Neural cell (in vitro differentiated cells): Measurements from ENCODE around the gene APOC3. TPM values are rescaled to one million over a fixed set of nuclear protein-coding genes. Genes with fewer than 3 reads are reported as not detected.

Experiments used
- H2AFZ ChIP-seq: fragments of 200-600, 300-800 bp; sonication (generic), shearing (Covaris generic); 2 replicates; pipeline ENCODE4 v1.6.0; 2014; ENCODE audit warnings: low read depth, mild to moderate bottlenecking, antibody characterized with exemption, low read length, moderate library complexity
- H3F3A ChIP-seq: fragments of 200-600 bp; shearing (Covaris generic); 2 replicates; pipeline ENCODE4 v1.6.1; 2016; ENCODE audit warnings: mild to moderate bottlenecking, moderate library complexity, mixed read lengths, antibody characterized with exemption, low read length; ENCODE audit not compliant: insufficient read depth, poor library complexity, severe bottlenecking
- H3K27ac ChIP-seq: fragments of 200-600, 300-800 bp; sonication (generic), shearing (Covaris generic); 2 replicates; pipeline ENCODE4 v1.5.1; 2014; ENCODE audit warnings: mild to moderate bottlenecking, low read length, moderate library complexity
- H3K27me3 ChIP-seq: fragments of 300-800, 200-600 bp; sonication (generic), shearing (Covaris generic); 2 replicates; pipeline ENCODE4 v1.6.0; 2014; ENCODE audit warnings: mild to moderate bottlenecking, low read depth, low read length, moderate library complexity; ENCODE audit not compliant: insufficient read depth
- H3K36me3 ChIP-seq: fragments of 300-800, 200-600 bp; sonication (generic), shearing (Covaris generic); 2 replicates; pipeline ENCODE4 v1.5.1; 2014; ENCODE audit warnings: mild to moderate bottlenecking, antibody characterized with exemption, low read length, moderate library complexity; ENCODE audit not compliant: insufficient read depth
- H3K4me2 ChIP-seq: fragments of 300-800, 200-600 bp; sonication (generic), shearing (Covaris generic); 2 replicates; pipeline ENCODE4 v1.6.0; 2014; ENCODE audit warnings: mild to moderate bottlenecking, low read length
- H3K4me3 ChIP-seq: fragments of 300-800, 200-600 bp; sonication (generic), shearing (Covaris generic); 2 replicates; pipeline ENCODE4 v1.5.1; 2014; ENCODE audit warnings: mild to moderate bottlenecking, low read length, moderate library complexity
- H3K79me2 ChIP-seq: fragments of 200-600 bp; shearing (Covaris generic); replicated peaks from 2 replicates; pipeline ENCODE4 v1.6.0; 2014; ENCODE audit warnings: mild to moderate bottlenecking, low read length, moderate library complexity; ENCODE audit not compliant: insufficient read depth
- H3K9ac ChIP-seq: fragments of 300-800, 200-600 bp; sonication (generic), shearing (Covaris generic); 2 replicates; pipeline ENCODE4 v1.6.1; 2016; ENCODE audit warnings: mild to moderate bottlenecking, low read length, mixed read lengths
- H3K9me2 ChIP-seq: fragments of 200-600 bp; shearing (Covaris generic); 2 replicates; pipeline ENCODE4 v1.6.1; 2016; ENCODE audit warnings: mild to moderate bottlenecking, low read length, mixed read lengths; ENCODE audit not compliant: insufficient read depth
- H3K9me3 ChIP-seq: fragments of 200-600, 300-800 bp; sonication (generic), shearing (Covaris generic); 2 replicates; pipeline ENCODE4 v1.6.1; 2016; ENCODE audit warnings: mild to moderate bottlenecking, mixed run types, low read length, moderate library complexity, mixed read lengths
- H4K20me1 ChIP-seq: fragments of 200-600 bp; shearing (Covaris generic); 2 replicates; pipeline ENCODE4 v1.6.1; 2016; ENCODE audit warnings: mild to moderate bottlenecking, mixed run types; ENCODE audit not compliant: insufficient read depth
- CTCF ChIP-seq: fragments of 450-650 bp; IDR thresholded peaks from 2 replicates; pipeline ENCODE4 v1.5.1; 2014; ENCODE audit warnings: antibody characterized with exemption, mild to moderate bottlenecking, moderate library complexity; ENCODE audit not compliant: poor library complexity, severe bottlenecking
- EP300 ChIP-seq: fragments of 450-650 bp; conservative IDR thresholded peaks from 2 replicates; pipeline ENCODE4 v1.6.1; 2014; ENCODE audit warnings: antibody characterized with exemption, mild to moderate bottlenecking, moderate library complexity; ENCODE audit not compliant: poor library complexity, severe bottlenecking
- EZH2 ChIP-seq: fragments of 200-600, 300-800 bp; shearing (Covaris generic), sonication (generic); IDR thresholded peaks from 2 replicates; pipeline ENCODE4 v1.6.1; 2014; ENCODE audit warnings: antibody characterized with exemption, low read length, borderline replicate concordance, mild to moderate bottlenecking; ENCODE audit not compliant: insufficient read depth, poor library complexity, severe bottlenecking
- MXI1 ChIP-seq: fragments of 450-650 bp; conservative IDR thresholded peaks from 2 replicates; pipeline ENCODE4 v1.6.1; 2014; ENCODE audit warnings: antibody characterized with exemption, mild to moderate bottlenecking; ENCODE audit not compliant: poor library complexity, severe bottlenecking
- POLR2AphosphoS5 ChIP-seq: IDR thresholded peaks from 2 replicates; pipeline ENCODE4 v1.6.1; 2012
- RAD21 ChIP-seq: fragments of 450-650 bp; conservative IDR thresholded peaks from 2 replicates; pipeline ENCODE4 v1.6.1; 2014; ENCODE audit warnings: antibody characterized with exemption, mild to moderate bottlenecking, moderate library complexity
- SMC3 ChIP-seq: fragments of 450-650 bp; conservative IDR thresholded peaks from 2 replicates; pipeline ENCODE4 v1.6.1; 2014; ENCODE audit warnings: antibody characterized with exemption, mild to moderate bottlenecking, moderate library complexity; ENCODE audit not compliant: poor library complexity
- TAF1 ChIP-seq: IDR thresholded peaks from 2 replicates; pipeline ENCODE4 v1.6.1; 2012; ENCODE audit warnings: low read depth
- polyA plus RNA-seq: library from polyadenylated mRNA; depleted of rRNA; stranded (reverse); fragments of >200 nt; gene quantifications from 2 replicates; pipeline ENCODE4 v1.2.3, GENCODE V29; 2014
- TF ChIP-seq, protein P1 (sequence below): IDR thresholded peaks from 2 replicates; pipeline ENCODE4 v1.6.1; 2012; ENCODE audit warnings: borderline replicate concordance

Gene APOC3
- polyA plus RNA-seq, 1 donor from 2014 or later: not detected

DNA sequence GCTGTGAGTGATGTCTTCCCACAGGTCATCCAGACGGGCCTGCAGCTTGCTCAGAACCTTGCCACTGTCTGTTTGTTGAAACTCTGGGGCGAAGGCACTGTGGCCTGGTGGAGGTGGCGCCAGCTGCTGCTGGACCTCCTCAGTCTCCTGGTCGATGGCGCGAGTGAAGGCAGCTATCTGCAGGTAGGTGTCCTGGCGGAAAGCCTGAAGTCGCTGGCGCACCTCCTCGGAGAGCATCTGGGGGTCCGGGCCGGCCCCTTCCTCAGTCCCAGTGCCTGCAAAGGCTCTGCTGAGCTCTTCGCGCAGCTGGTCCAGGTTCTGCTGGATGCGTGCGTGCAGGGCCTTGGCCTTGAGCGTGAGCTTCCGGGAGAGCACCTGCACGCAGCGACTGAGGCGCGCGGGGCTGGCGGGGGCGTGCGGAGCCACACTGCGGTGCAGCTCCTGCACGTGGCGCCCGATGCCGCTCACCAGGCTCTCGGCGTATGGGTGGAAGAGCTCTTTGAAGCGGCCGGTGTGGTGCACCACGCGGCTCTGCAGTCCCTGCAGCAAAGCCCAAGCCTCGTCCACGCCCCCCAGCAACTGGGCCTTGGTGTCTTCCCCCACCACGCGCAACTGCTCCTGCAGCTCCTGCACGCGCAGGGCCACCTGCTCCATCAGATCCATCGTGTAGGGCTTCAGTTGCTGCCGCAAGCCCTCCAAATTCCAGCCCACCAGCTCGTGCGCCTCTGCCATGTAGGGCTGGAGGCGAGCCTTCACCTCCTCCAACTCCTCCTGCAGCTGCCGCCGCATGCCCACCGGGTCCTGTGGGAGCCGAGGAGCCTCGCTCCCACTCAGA lies 39.3 kb upstream of the APOC3 start:
- no peak overlapping the region for H3K9ac ChIP-seq
- H3K27me3 ChIP-seq: no peaks in the 10 kb centered on the region
- H3K4me2 ChIP-seq: no peak overlapping the region
- H3K79me2 ChIP-seq: peaks cover 12% of the 10 kb centered on the region
- no peak overlapping the region for H3K4me3 ChIP-seq
- no peaks in the 10 kb centered on the region for H4K20me1 ChIP-seq
- no peaks in the 10 kb centered on the region for H3K9me2 ChIP-seq
- no peak overlapping the region for H2AFZ ChIP-seq
- H3F3A ChIP-seq: no peaks in the 10 kb centered on the region
- no peaks in the 10 kb centered on the region for H3K36me3 ChIP-seq
- H3K27ac ChIP-seq: no peak overlapping the region
- TF ChIP-seq, protein P1, sequence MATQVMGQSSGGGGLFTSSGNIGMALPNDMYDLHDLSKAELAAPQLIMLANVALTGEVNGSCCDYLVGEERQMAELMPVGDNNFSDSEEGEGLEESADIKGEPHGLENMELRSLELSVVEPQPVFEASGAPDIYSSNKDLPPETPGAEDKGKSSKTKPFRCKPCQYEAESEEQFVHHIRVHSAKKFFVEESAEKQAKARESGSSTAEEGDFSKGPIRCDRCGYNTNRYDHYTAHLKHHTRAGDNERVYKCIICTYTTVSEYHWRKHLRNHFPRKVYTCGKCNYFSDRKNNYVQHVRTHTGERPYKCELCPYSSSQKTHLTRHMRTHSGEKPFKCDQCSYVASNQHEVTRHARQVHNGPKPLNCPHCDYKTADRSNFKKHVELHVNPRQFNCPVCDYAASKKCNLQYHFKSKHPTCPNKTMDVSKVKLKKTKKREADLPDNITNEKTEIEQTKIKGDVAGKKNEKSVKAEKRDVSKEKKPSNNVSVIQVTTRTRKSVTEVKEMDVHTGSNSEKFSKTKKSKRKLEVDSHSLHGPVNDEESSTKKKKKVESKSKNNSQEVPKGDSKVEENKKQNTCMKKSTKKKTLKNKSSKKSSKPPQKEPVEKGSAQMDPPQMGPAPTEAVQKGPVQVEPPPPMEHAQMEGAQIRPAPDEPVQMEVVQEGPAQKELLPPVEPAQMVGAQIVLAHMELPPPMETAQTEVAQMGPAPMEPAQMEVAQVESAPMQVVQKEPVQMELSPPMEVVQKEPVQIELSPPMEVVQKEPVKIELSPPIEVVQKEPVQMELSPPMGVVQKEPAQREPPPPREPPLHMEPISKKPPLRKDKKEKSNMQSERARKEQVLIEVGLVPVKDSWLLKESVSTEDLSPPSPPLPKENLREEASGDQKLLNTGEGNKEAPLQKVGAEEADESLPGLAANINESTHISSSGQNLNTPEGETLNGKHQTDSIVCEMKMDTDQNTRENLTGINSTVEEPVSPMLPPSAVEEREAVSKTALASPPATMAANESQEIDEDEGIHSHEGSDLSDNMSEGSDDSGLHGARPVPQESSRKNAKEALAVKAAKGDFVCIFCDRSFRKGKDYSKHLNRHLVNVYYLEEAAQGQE: no peak
- TF ChIP-seq SMC3 (no peak), MXI1 (no peak), CTCF (no peak), EZH2 (no peak), TAF1 (no peak), POLR2AphosphoS5 (no peak), RAD21 (no peak), EP300 (no peak)
- H3K9me3 ChIP-seq: no peaks in the 10 kb centered on the region

DNA sequence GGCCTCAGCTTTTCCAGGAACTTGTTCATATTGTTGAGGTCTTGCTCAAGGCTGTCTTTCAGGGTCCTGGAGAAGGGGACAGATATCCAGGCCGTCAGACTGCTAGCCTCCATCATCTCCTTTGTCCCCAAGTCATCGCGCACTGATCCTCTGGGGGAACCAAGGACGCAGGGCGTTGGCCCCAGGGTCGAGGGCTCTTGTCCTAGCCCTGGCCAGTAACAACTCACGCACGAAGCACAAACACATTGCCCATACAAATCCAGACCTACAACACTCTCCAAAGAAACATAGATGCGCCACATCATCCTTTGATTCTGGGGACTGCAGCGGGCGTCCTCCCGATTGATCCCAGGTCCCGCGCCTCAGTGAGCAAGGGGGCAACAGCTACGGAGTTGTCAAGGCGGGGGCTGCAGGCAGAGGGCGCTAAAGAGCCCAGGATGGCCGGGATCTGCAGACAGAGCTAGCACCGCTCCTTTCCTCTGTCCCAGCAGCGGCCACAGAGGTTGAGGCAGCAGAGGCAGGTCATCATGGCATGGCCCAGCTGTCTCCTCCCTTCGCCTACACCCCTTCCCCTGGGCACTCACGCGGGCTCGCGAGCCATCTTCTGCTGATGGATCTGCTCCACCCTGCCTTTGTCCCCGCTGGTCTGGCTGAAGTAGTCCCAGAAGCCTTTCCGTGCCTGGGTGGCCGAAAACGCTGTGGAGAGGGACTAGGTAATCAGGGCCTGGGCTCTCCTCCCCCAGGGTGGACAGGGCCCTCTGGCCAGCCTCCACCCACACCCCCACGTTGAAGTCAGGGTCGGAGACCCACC lies 38.5 kb upstream of the APOC3 start:
- no peak overlapping the region for H3K9ac ChIP-seq
- no peaks in the 10 kb centered on the region for H3K9me2 ChIP-seq
- no peaks in the 10 kb centered on the region for H3K27me3 ChIP-seq
- H3F3A ChIP-seq: no peaks in the 10 kb centered on the region
- H3K9me3 ChIP-seq: no peaks in the 10 kb centered on the region
- no peaks in the 10 kb centered on the region for H4K20me1 ChIP-seq
- H2AFZ ChIP-seq: no peak overlapping the region
- H3K79me2 ChIP-seq: peaks cover 12% of the 10 kb centered on the region
- no peaks in the 10 kb centered on the region for H3K36me3 ChIP-seq
- no peak overlapping the region for H3K4me2 ChIP-seq
- TF ChIP-seq SMC3 (peak; percentile 60), RAD21 (peak; percentile 42), MXI1 (no peak), CTCF (peak; percentile 57), EP300 (no peak)
- no peak overlapping the region for H3K4me3 ChIP-seq
- no peak overlapping the region for H3K27ac ChIP-seq
